ACHN (cell line): Measurements from ENCODE around the gene NR6A1.
"Not testable (repeated sequence)": the region's sequence is repeated elsewhere in the genome, so short reads cannot be mapped to it uniquely, and the experiment has no call there.

Experiments
- DNase-seq: peaks from one replicate; pipeline ENCODE4 v3.0.0-alpha.2; 2015
- in situ Hi-C: cut with HindIII; loops from 2 replicates; pipeline ENCODE4 v1.10.0; 2017; ENCODE audit warnings: low sequenced_read_pairs, low pct_ligation_motif_present, low pct_unique_long_range_greater_than_20kb

The NR6A1 gene

GRCh38 chr9:124615840-124616239, 155.3 kb downstream of the NR6A1 start:
- DNase-seq, in situ Hi-C loops: not testable (repeated sequence)

GRCh38 chr9:124615100-124615742, 155.9 kb downstream of the NR6A1 start:
- in situ Hi-C loops, result no loop called here
- no peak for DNase-seq

DNA sequence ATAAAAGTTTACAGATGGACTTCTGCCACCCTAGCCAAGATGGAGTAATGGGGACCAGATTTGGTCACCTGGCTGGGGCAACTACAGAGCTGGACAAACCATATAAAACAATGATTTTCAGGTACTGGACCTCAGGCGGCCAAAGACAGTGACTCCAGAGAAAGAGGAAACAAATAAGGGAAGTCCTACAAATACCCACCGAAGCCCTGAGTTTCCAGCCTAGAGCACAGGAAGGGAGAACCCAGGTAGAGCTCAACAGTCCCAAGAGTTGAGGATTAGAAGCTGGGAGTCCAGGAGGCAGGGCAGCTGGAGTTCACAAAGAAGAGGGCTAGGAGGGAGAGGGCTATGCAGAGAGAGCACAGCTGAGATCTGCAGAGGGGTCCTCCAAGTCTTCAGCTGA, 157.3 kb downstream of the NR6A1 start:
- DNase-seq, result no peak
- in situ Hi-C loops, result no loop called here

DNA sequence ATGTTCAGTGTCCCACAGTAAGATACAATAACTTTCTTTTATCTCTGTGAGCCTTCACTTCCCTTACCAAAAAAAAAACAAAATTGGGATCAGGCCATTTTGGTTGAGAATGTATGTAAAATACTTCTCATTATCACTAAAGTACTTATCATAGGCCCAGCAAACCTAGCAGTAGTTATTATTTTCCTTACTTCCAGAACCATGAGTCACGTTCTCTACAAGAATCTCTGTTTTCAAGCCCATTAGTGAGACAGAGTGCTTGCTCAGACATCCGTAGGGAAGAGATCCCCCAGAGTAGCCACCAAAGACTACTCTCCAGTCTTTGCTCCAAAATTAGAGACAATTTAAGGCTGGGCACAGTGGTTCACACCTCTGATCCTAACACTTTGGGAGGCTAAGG, 160.0 kb downstream of the NR6A1 start:
- in situ Hi-C loops, result no loop called here

GRCh38 chr9:124606027-124606426, 165.1 kb downstream of the NR6A1 start:
- in situ Hi-C loops, result no loop called here
- DNase-seq, result no peak

More for the DNA sequence above, 160.0 kb downstream of the NR6A1 start:
- no peak for DNase-seq

GRCh38 chr9:124605258-124605657, 165.9 kb downstream of the NR6A1 start:
- DNase-seq, result no peak
- in situ Hi-C loops, result no loop called here

GRCh38 chr9:124602632-124603031, 168.5 kb downstream of the NR6A1 start:
- in situ Hi-C loops, result no loop called here
- no peak for DNase-seq

GRCh38 chr9:124602204-124602603, 168.9 kb downstream of the NR6A1 start:
- no peak for DNase-seq
- in situ Hi-C loops, result no loop called here

- DNase-seq, result no peak
- in situ Hi-C loops, result no loop called here
These were observed 170.7 kb downstream of the NR6A1 start for GRCh38 chr9:124600407-124600806.

GRCh38 chr9:124599121-124599795, 171.9 kb downstream of the NR6A1 start:
- no peak for DNase-seq
- in situ Hi-C loops, result no loop called here

- in situ Hi-C loops, result no loop called here
- DNase-seq, result no peak
These were observed 173.1 kb downstream of the NR6A1 start for GRCh38 chr9:124598048-124598447.

DNA sequence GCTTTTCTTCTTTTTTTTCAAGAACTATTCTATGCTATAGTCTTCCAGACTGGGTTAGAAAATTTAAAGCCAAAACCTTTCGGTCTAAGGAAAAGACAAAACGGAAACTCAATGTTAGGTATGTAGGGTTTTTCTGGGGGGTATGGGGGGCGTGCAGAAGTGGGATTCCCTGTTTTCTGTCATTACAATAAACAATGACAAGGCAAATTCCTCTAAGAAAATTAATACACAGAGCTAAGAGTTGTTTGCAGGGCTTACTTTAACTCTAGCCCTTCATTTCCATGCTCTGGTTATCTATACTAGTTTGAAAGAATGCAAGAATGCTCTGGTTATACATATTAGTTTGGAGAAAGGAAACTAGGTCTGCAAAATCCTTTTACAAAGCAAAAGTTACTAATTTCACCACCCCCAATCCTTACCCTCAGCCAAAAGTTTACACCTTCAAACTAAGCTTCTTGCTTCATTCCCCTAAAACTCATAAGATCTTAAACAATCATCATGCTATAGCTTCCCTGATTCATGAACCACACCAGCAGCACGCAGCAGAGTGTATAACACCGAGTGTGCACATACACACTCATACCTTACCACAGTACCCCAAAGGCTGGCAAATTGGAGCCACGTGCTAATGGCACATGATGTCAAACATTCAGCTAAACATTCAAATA, 174.8 kb downstream of the NR6A1 start:
- no peak for DNase-seq
- in situ Hi-C loops, result no loop called here

- in situ Hi-C loops, result no loop called here
- DNase-seq, result no peak
These were observed 175.4 kb downstream of the NR6A1 start for GRCh38 chr9:124595743-124596142.

GRCh38 chr9:124594673-124595072, 176.4 kb downstream of the NR6A1 start:
- in situ Hi-C loops, result no loop called here

DNA sequence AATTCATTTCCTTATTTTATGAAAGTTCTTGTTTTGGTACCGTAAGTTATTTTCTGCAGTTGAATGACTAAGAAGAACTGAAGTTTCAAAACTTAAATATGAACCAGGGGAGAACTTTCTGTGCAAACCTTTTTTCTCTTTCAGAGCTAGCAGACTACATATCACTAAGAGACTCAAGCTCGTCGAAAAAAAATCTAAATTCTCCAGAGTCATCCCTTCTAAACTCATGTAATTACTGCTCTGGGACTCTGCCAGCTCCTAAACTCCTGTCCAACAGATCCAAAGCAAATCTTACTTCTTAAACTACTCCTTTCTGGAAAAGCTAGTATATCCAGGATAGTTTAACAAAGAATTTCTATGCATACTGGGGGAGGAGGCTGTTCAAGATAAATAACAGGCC, 176.9 kb downstream of the NR6A1 start:
- no peak for DNase-seq
- in situ Hi-C loops, result no loop called here

More at GRCh38 chr9:124594673-124595072, 176.4 kb downstream of the NR6A1 start:
- no peak for DNase-seq

DNA sequence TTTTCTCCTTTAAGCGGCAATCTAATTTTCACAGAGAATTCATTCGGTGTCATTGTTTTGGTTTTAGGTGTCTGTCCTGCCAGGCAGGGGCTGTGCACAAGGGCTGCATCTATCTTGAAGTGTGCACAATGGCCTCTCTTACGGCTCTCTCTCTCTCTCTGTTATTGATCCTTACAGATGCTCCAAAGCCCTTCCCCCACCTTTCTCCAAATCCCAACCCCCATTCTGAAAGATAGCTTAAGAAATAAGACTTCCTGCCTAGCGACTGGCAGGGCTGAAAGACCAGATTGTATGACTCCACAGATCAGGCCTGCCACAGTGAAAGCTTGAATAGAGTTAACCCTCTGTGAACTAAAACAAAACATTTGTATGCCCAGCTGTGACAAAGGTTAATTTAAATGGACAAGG, 177.5 kb downstream of the NR6A1 start:
- no peak for DNase-seq
- in situ Hi-C loops, result no loop called here

DNA sequence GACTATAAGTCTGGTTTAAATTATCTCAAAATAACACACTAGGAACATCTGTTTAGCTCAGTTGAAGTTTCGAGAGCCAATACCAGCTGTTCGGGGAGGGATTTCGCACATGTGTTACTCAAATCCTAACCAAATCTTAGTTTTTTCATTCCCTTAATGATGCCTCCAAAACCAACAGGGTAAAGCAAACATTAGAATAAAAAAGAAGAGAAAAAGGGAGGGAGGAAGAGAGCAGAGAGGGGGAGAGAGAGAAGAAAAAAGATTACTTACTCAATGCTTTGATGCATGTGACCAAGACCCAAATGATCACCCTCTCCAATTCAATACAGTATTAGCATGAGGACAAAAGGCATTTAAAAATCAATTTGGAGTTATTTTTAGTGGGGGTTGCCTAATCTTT, 177.9 kb downstream of the NR6A1 start:
- DNase-seq, result no peak
- in situ Hi-C loops, result no loop called here

GRCh38 chr9:124590889-124591641, 180.0 kb downstream of the NR6A1 start:
- in situ Hi-C loops, result no loop called here
- no peak for DNase-seq

GRCh38 chr9:124584631-124585030, 186.5 kb downstream of the NR6A1 start:
- in situ Hi-C loops, result no loop called here
- DNase-seq, result no peak
